ENCODE data around the gene SIN3A.
A peak's percentile ranks its signal among the peaks of the same experiment; 100 is the strongest.
"Not testable (repeated sequence)": the region's sequence is repeated elsewhere in the genome, so short reads cannot be mapped to it uniquely, and the experiment has no call there.

Gene SIN3A

GRCh38 chr15:75339531-75340240 lies 111.8 kb downstream of the SIN3A start:
- Histone ChIP-seq H3K9ac (ENCODE audit: low read length) (no peak overlapping the region), H3K36me3 (ENCODE audit: insufficient read depth, low read length) (peaks cover 3% of the 10 kb centered on the region), H3K27ac (ENCODE audit: low read depth, low read length) (no peak overlapping the region), H3K4me3 (ENCODE audit: low read depth in 1 of 2, low read length in 2 of 2) (no peak overlapping the region), H3K9me3 (ENCODE audit: low read length) (no peaks in the 10 kb centered on the region), H3K27me3 (ENCODE audit: control insufficient read depth in 1 of 2, insufficient read depth in 2 of 2, low read length in 2 of 2) (no peaks in the 10 kb centered on the region), H3K4me1 (ENCODE audit: insufficient read depth, low read length) (peaks cover 13% of the 10 kb centered on the region)

DNA sequence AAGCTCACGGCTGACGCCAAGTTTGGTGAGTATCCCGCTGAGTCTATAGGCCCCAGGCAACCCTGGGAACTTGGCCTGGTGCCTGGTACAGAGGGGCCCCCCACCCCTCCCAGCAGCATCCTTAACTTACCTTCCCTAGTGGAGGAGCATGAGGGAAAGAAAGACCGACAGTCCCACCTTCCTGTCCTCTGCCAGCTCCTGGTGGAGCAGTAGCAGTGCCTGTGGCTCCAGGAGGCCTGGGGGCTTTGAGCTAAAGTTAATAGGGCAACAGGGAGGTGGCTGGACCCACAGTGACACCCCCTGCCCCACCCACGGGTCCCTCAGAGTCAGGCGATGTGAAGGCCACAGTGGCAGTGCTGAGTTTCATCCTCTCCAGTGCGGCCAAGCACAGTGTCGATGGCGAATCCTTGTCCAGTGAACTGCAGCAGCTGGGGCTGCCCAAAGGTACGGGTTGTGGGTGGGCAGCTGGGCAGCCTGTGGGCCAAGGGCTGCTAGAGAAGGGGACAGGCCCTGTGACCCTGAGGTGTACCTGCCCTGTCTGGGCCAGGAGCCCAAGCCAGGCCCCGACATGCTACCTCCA lies 112.7 kb downstream of the SIN3A start:
- Histone ChIP-seq H3K36me3 (ENCODE audit: insufficient read depth, low read length) (peaks cover 3% of the 10 kb centered on the region), H3K4me3 (ENCODE audit: low read depth in 1 of 2, low read length in 2 of 2) (no peak overlapping the region), H3K27me3 (ENCODE audit: control insufficient read depth in 1 of 2, insufficient read depth in 2 of 2, low read length in 2 of 2) (no peaks in the 10 kb centered on the region), H3K9ac (ENCODE audit: low read length) (no peak overlapping the region), H3K27ac (ENCODE audit: low read depth, low read length) (no peak overlapping the region), H3K4me1 (ENCODE audit: insufficient read depth, low read length) (peaks cover 13% of the 10 kb centered on the region), H3K9me3 (ENCODE audit: low read length) (no peaks in the 10 kb centered on the region)

GRCh38 chr15:75335705-75336355 lies 115.7 kb downstream of the SIN3A start, which contains the start of gene COMMD4:
Gene COMMD4 (plus strand): TSS chr15:75336063. CDS start chr15:75336090, 27 bp downstream.
- Histone ChIP-seq H3K36me3 (ENCODE audit: insufficient read depth, low read length) (peaks cover 3% of the 10 kb centered on the region), H3K27me3 (ENCODE audit: control insufficient read depth in 1 of 2, insufficient read depth in 2 of 2, low read length in 2 of 2) (no peaks in the 10 kb centered on the region), H3K9me3 (ENCODE audit: low read length) (no peaks in the 10 kb centered on the region), H3K9ac (ENCODE audit: low read length) (peak within 1 kb of the TSS; percentile 76), H3K4me3 (ENCODE audit: low read depth in 1 of 2, low read length in 2 of 2) (peak within 1 kb of the TSS; percentile 65 to 87), H3K4me1 (ENCODE audit: insufficient read depth, low read length) (peaks cover 13% of the 10 kb centered on the region), H3K27ac (ENCODE audit: low read depth, low read length) (peak within 1 kb of the TSS; percentile 83)

DNA sequence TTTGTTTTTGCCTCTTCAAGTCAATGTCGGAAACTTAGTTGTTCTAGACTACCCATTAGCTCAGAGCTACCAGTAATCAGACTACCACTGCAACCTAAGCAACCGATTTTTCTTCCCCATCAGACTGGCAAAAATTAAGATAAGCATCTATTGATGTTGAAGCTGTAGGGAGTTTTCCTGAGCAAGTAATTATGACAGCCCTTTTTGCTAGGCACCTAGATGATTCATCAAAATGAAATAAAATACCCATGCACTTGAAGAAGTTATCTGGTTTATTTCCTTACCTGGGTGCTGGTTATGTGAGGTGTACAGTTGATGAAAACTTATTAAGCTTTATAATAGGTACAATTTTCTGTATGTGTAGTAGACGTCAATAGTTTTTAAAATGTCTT lies 116.2 kb downstream of the SIN3A start:
- Histone ChIP-seq H3K4me1 (ENCODE audit: insufficient read depth, low read length) (peaks cover 13% of the 10 kb centered on the region), H3K27ac (ENCODE audit: low read depth, low read length) (peak overlapping the region; percentile 83), H3K9ac (ENCODE audit: low read length) (no peak overlapping the region), H3K27me3 (ENCODE audit: control insufficient read depth in 1 of 2, insufficient read depth in 2 of 2, low read length in 2 of 2) (no peaks in the 10 kb centered on the region), H3K9me3 (ENCODE audit: low read length) (no peaks in the 10 kb centered on the region), H3K4me3 (ENCODE audit: low read depth in 1 of 2, low read length in 2 of 2) (peak overlapping the region; percentile 11 to 87), H3K36me3 (ENCODE audit: insufficient read depth, low read length) (peaks cover 3% of the 10 kb centered on the region)

- not testable (repeated sequence) for H3K27me3 ChIP-seq (ENCODE audit: control insufficient read depth in 1 of 2, insufficient read depth in 2 of 2, low read length in 2 of 2); H3K36me3 ChIP-seq (ENCODE audit: insufficient read depth, low read length); H3K4me3 ChIP-seq (ENCODE audit: low read depth in 1 of 2, low read length in 2 of 2); H3K9me3 ChIP-seq (ENCODE audit: low read length); H3K27ac ChIP-seq (ENCODE audit: low read depth, low read length); H3K9ac ChIP-seq (ENCODE audit: low read length)
- H3K4me1 ChIP-seq (ENCODE audit: insufficient read depth, low read length), result peaks cover 13% of the 10 kb centered on the region
Measured at GRCh38 chr15:75333654-75334419, 117.7 kb downstream of the SIN3A start.

DNA sequence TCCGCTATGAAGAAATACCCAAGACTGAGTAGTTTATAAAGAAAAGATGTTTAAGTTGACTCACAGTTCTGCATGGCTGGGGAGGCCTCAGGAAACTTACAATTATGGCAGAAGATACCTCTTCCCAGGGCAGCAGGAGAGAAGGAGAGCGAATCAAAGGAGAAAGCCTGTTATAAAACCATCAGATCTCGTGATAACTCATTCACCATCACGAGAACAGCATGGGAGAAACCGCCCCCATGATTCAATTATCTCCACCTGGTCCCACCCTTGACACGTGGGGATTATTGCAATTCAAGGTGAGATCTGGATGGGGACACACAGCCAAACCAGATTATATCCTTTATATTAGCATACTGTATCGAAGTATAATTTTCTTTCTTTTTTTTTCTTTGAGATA lies 119.4 kb downstream of the SIN3A start:
- not testable (repeated sequence) for H3K27me3 ChIP-seq (ENCODE audit: control insufficient read depth in 1 of 2, insufficient read depth in 2 of 2, low read length in 2 of 2); H3K27ac ChIP-seq (ENCODE audit: low read depth, low read length); H3K9ac ChIP-seq (ENCODE audit: low read length); H3K36me3 ChIP-seq (ENCODE audit: insufficient read depth, low read length); H3K9me3 ChIP-seq (ENCODE audit: low read length); H3K4me3 ChIP-seq (ENCODE audit: low read depth in 1 of 2, low read length in 2 of 2)
- H3K4me1 ChIP-seq (ENCODE audit: insufficient read depth, low read length), result peaks cover 13% of the 10 kb centered on the region

DNA sequence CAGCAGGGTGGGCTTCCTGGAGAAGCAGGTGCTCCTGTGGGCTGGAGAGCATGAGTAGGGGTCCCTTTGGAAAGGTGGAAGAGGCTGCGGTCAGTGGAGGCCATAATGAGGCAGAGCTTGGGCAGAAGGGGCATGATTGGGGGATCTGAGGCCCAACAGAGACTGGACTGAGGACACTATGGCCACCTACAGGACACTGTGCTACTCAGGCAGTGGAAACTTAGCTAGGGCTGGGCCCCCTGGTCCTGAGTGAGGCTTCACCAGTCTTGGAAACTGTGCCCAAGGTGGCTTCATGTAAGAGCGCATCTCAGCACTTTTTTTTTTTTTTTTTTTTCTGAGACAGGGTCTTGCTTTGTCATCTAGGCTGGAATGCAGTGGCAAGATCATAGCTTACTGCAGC lies 121.9 kb downstream of the SIN3A start:
- Histone ChIP-seq H3K27ac (ENCODE audit: low read depth, low read length) (no peak overlapping the region), H3K9ac (ENCODE audit: low read length) (no peak overlapping the region), H3K4me1 (ENCODE audit: insufficient read depth, low read length) (no peaks in the 10 kb centered on the region), H3K36me3 (ENCODE audit: insufficient read depth, low read length) (no peaks in the 10 kb centered on the region), H3K27me3 (ENCODE audit: control insufficient read depth in 1 of 2, insufficient read depth in 2 of 2, low read length in 2 of 2) (no peaks in the 10 kb centered on the region), H3K9me3 (ENCODE audit: low read length) (no peaks in the 10 kb centered on the region), H3K4me3 (ENCODE audit: low read depth in 1 of 2, low read length in 2 of 2) (no peak overlapping the region)

DNA sequence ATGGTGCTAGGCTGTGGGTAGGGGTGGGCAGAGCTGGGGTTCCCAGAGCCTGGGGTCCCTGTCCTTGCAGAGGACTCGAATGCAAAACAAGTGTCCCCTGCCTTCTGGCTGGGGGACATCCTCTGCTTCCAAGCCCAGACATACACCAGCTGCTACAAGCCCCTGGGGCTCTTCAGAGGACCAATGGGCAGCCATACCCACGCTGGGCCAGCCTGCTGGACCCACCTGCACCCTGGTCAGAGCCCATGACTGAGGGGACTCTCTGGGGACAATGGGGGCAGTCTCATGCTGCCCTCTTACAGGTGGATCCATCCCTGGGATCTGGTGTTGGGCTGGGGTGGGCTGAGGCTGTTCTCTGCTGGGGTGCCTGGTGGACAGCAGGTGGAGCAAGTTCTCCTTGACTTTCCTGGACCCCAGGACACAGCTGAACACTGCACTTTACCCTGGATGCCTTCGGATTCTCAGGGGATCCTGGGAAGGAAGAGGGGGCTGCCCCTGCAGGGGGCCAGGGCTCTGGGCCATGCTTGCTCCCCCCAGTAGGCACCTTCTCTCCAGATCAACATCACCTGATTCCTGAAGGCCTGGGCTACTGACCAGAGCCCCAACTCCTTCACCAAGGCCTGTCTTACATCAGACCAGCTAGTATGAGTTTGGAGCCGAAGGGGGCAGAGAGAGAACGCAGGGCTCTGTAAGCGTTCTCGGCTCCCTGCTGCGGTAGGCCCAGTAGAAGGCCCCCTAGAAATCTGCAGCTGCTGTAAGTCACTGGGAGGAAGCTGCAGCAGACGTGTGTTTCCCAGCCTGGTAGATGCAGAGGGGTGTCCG lies 122.8 kb downstream of the SIN3A start:
- no peaks in the 10 kb centered on the region for H3K4me1 ChIP-seq (ENCODE audit: insufficient read depth, low read length)
- H3K27ac ChIP-seq (ENCODE audit: low read depth, low read length), result no peak overlapping the region
- no peak overlapping the region for H3K9ac ChIP-seq (ENCODE audit: low read length)
- no peaks in the 10 kb centered on the region for H3K36me3 ChIP-seq (ENCODE audit: insufficient read depth, low read length)
- no peak overlapping the region for H3K4me3 ChIP-seq (ENCODE audit: low read depth in 1 of 2, low read length in 2 of 2)
- no peaks in the 10 kb centered on the region for H3K9me3 ChIP-seq (ENCODE audit: low read length)
- no peaks in the 10 kb centered on the region for H3K27me3 ChIP-seq (ENCODE audit: control insufficient read depth in 1 of 2, insufficient read depth in 2 of 2, low read length in 2 of 2)

- no peak overlapping the region for H3K27ac ChIP-seq (ENCODE audit: low read depth, low read length)
- no peak overlapping the region for H3K9ac ChIP-seq (ENCODE audit: low read length)
- H3K27me3 ChIP-seq (ENCODE audit: control insufficient read depth in 1 of 2, insufficient read depth in 2 of 2, low read length in 2 of 2), result no peaks in the 10 kb centered on the region
- no peak overlapping the region for H3K4me3 ChIP-seq (ENCODE audit: low read depth in 1 of 2, low read length in 2 of 2)
- no peaks in the 10 kb centered on the region for H3K36me3 ChIP-seq (ENCODE audit: insufficient read depth, low read length)
- no peaks in the 10 kb centered on the region for H3K9me3 ChIP-seq (ENCODE audit: low read length)
- H3K4me1 ChIP-seq (ENCODE audit: insufficient read depth, low read length), result no peaks in the 10 kb centered on the region
Measured at GRCh38 chr15:75327491-75327890, 124.0 kb downstream of the SIN3A start.

GRCh38 chr15:75327005-75327404 lies 124.5 kb downstream of the SIN3A start:
- no peaks in the 10 kb centered on the region for H3K4me1 ChIP-seq (ENCODE audit: insufficient read depth, low read length)
- no peak overlapping the region for H3K9ac ChIP-seq (ENCODE audit: low read length)
- H3K36me3 ChIP-seq (ENCODE audit: insufficient read depth, low read length), result no peaks in the 10 kb centered on the region
- H3K27me3 ChIP-seq (ENCODE audit: control insufficient read depth in 1 of 2, insufficient read depth in 2 of 2, low read length in 2 of 2), result no peaks in the 10 kb centered on the region
- no peak overlapping the region for H3K4me3 ChIP-seq (ENCODE audit: low read depth in 1 of 2, low read length in 2 of 2)
- H3K9me3 ChIP-seq (ENCODE audit: low read length), result no peaks in the 10 kb centered on the region
- H3K27ac ChIP-seq (ENCODE audit: low read depth, low read length), result no peak overlapping the region

- Histone ChIP-seq H3K9me3 (ENCODE audit: low read length) (no peaks in the 10 kb centered on the region), H3K4me3 (ENCODE audit: low read depth in 1 of 2, low read length in 2 of 2) (no peak overlapping the region), H3K27ac (ENCODE audit: low read depth, low read length) (no peak overlapping the region), H3K27me3 (ENCODE audit: control insufficient read depth in 1 of 2, insufficient read depth in 2 of 2, low read length in 2 of 2) (no peaks in the 10 kb centered on the region), H3K36me3 (ENCODE audit: insufficient read depth, low read length) (no peaks in the 10 kb centered on the region), H3K4me1 (ENCODE audit: insufficient read depth, low read length) (no peaks in the 10 kb centered on the region), H3K9ac (ENCODE audit: low read length) (no peak overlapping the region)
Measured at GRCh38 chr15:75325922-75326321, 125.6 kb downstream of the SIN3A start.

Measured in muscle layer of colon (tissue), 2 donors.